B cell (primary cell): ENCODE measurements around the gene IRF7. TPM values are rescaled to one million over a fixed set of nuclear protein-coding genes. Genes with fewer than 3 reads are reported as not detected.

Source experiments
- ATAC-seq: fragments of 200-7000 bp; cut with Tn5 transposase; one replicate; pipeline ENCODE4 v1.10.0; 2021; ENCODE audit warnings: low read depth, mild to moderate bottlenecking, moderate number of reproducible peaks, moderate library complexity
- CTCF ChIA-PET: fragments of 350-600 bp; sonication (Branson Sonifier 250); formaldehyde crosslinking; loops from one replicate; lab custom pipeline; 2021; ENCODE audit warnings: antibody characterized with exemption, inconsistent platforms; lab: Charles Lee
- POLR2A ChIA-PET: fragments of 350-600 bp; sonication (Branson Sonifier 250); formaldehyde crosslinking; loops from one replicate; lab custom pipeline; 2021; ENCODE audit warnings: antibody characterized with exemption; lab: Charles Lee
- DNase-seq: peaks from one replicate; pipeline ENCODE4 v3.0.0; 2013
- H2AFZ ChIP-seq: 2 replicates; pipeline ENCODE4 v1.6.1; 2012; ENCODE audit warnings: mild to moderate bottlenecking, low read depth, low read length; ENCODE audit not compliant: insufficient read depth, poor library complexity, severe bottlenecking
- H3K27ac ChIP-seq, 2 donors: 1 replicate in 1 of 2; 2 replicates in 1 of 2; pipeline ENCODE4 v1.5.1; 2012 to 2013; ENCODE audit warnings: low read length in 2 of 2, mild to moderate bottlenecking in 2 of 2, moderate library complexity in 1 of 2
- H3K27me3 ChIP-seq, 4 experiments: fragments of 200-600 bp in 1 of 4; sonication (generic) in 1 of 4; replicated peaks in 1 of 4; 1 replicate in 2 of 4; 2 replicates in 2 of 4; pipeline versions ENCODE4 v1.6.1 to v1.7.0; 2013 to 2016; ENCODE audit warnings: low read length in 3 of 4, mild to moderate bottlenecking in 2 of 4, mixed read lengths in 1 of 4, moderate library complexity in 1 of 4; ENCODE audit not compliant: insufficient read depth in 4 of 4, control insufficient read depth in 3 of 4; ENCODE audit errors: control extremely low read depth in 1 of 4
- H3K36me3 ChIP-seq, 2 experiments: replicated peaks in 1 of 2; 1 replicate in 1 of 2; 2 replicates in 1 of 2; pipeline versions ENCODE4 v1.6.1 to v1.7.1; 2013; ENCODE audit warnings: low read length in 1 of 2; ENCODE audit not compliant: insufficient read depth in 2 of 2, control insufficient read depth in 1 of 2; ENCODE audit errors: control extremely low read depth in 1 of 2, extremely low read depth in 1 of 2
- H3K4me1 ChIP-seq, 2 donors: fragments of 200-600 bp in 1 of 2; sonication (generic) in 1 of 2; 1 replicate in 1 of 2; 2 replicates in 1 of 2; pipeline versions ENCODE4 v1.5.1 to v1.6.1; 2013 to 2017; ENCODE audit warnings: low read length in 2 of 2; ENCODE audit not compliant: control insufficient read depth in 2 of 2, insufficient read depth in 2 of 2
- H3K4me2 ChIP-seq: replicated peaks from 2 replicates; pipeline ENCODE3; 2012; ENCODE audit warnings: mild to moderate bottlenecking, low read depth, low read length; ENCODE audit not compliant: poor library complexity, severe bottlenecking
- H3K4me3 ChIP-seq, 5 experiments: fragments of 200-600 bp in 1 of 5; sonication (generic) in 1 of 5; 1 replicate in 3 of 5; 2 replicates in 2 of 5; pipeline versions ENCODE4 v1.5.1 to v1.7.0; 2011 to 2016; ENCODE audit warnings: low read length in 4 of 5, mild to moderate bottlenecking in 4 of 5, low read depth in 2 of 5, control low read depth in 1 of 5, moderate library complexity in 1 of 5; ENCODE audit not compliant: insufficient read depth in 1 of 5; ENCODE audit errors: control extremely low read depth in 1 of 5, extremely low read depth in 1 of 5
- H3K79me2 ChIP-seq: fragments of 200-600 bp; sonication (generic); one replicate; pipeline ENCODE4 v1.6.0; 2016; ENCODE audit warnings: low read length; ENCODE audit not compliant: control insufficient read depth, insufficient read depth
- H3K9ac ChIP-seq: fragments of 200-600 bp; sonication (generic); 2 replicates; pipeline ENCODE4 v1.6.1; 2017; ENCODE audit warnings: mild to moderate bottlenecking, low read length, moderate library complexity
- H3K9me3 ChIP-seq, 3 donors: one replicate each; pipeline versions ENCODE4 v1.6.1 to v1.7.1; 2013; ENCODE audit warnings: low read length in 2 of 3; ENCODE audit not compliant: control insufficient read depth in 2 of 3, insufficient read depth in 1 of 3; ENCODE audit errors: control extremely low read depth in 1 of 3
- H4K20me1 ChIP-seq: 2 replicates; pipeline ENCODE4 v1.6.0; 2012; ENCODE audit warnings: mild to moderate bottlenecking, low read length; ENCODE audit not compliant: insufficient read depth, control insufficient read depth, poor library complexity, severe bottlenecking
- H3K27ac Mint-ChIP-seq: one replicate; pipeline ENCODE4 v1.8.0; 2021; ENCODE audit warnings: mixed read lengths
- H3K27me3 Mint-ChIP-seq: one replicate; pipeline ENCODE4 v1.8.0; 2021; ENCODE audit warnings: mixed read lengths
- H3K4me1 Mint-ChIP-seq: one replicate; pipeline ENCODE4 v1.8.0; 2021; ENCODE audit warnings: mixed read lengths
- H3K4me3 Mint-ChIP-seq: one replicate; pipeline ENCODE4 v1.8.0; 2021; ENCODE audit warnings: mixed read lengths
- H3K9me3 Mint-ChIP-seq: one replicate; pipeline ENCODE4 v1.8.0; 2022; ENCODE audit warnings: mixed read lengths; ENCODE audit not compliant: insufficient read depth
- CTCF ChIP-seq: fragments of 200-600 bp; IDR thresholded peaks from one replicate; pipeline ENCODE4 v1.8.0; 2022; ENCODE audit warnings: antibody characterized with exemption, mild to moderate bottlenecking
- EZH2 ChIP-seq: IDR thresholded peaks from 2 replicates; pipeline ENCODE4 v1.6.1; 2012; ENCODE audit warnings: borderline replicate concordance, low read depth, mild to moderate bottlenecking, moderate library complexity, low read length; ENCODE audit not compliant: insufficient read depth, poor library complexity, severe bottlenecking
- WGBS: methylation state at CpG from one replicate; pipeline ENCODE4 v1.1.5; 2013; ENCODE audit warnings: missing lambda C conversion rate; ENCODE audit not compliant: insufficient coverage; 5-methylcytosine and 5-hydroxymethylcytosine counted together
- intact Hi-C: fragments of 100-400 bp; cut with micrococcal nuclease; formaldehyde crosslinking; loops from one replicate; pipeline ENCODE4 v1.10.0; 2022
- polyA plus RNA-seq: library from polyadenylated mRNA; depleted of rRNA; stranded (reverse); fragments of >200 nt; gene quantifications from 2 replicates; pipeline ENCODE4 v1.2.3, GENCODE V29; 2012
- total RNA-seq, 2 donors: library from RNA; stranded (reverse); fragments of 120-200 nt in 1 of 2; gene quantifications; 1 replicate in 1 of 2; 2 replicates in 1 of 2; pipeline versions ENCODE4 v1.2.3 to v1.2.4, GENCODE V29; 2013 to 2022

The IRF7 gene
- total and polyA plus RNA-seq, 2 donors (not counting 1 experiment from before 2014, with no cell fraction given) = 136 to 184 TPM

- Histone ChIP-seq H3K79me2 (peaks cover 18% of the 10 kb centered on the region), H4K20me1 (peaks cover 26% of the 10 kb centered on the region), H3K9me3 (no peaks in the 10 kb centered on the region), H3K27ac (no peak overlapping the region), H3K27me3 (no peaks in the 10 kb centered on the region), H3K4me2 (no peak overlapping the region), H3K36me3 (peaks cover 0 to 71% of the 10 kb centered on the region in 2 experiments), H3K9ac (no peak overlapping the region), H3K4me1 (no peaks in the 10 kb centered on the region), H3K4me3 (no peak overlapping the region), H2AFZ (no peak overlapping the region)
- ATAC-seq = no peak
- Mint-ChIP-seq H3K9me3 (no peaks in the 10 kb centered on the region), H3K4me1 (no peaks in the 10 kb centered on the region), H3K27ac (no peak overlapping the region), H3K27me3 (no peaks in the 10 kb centered on the region), H3K4me3 (no peak overlapping the region)
- CTCF ChIA-PET = no interaction called here
- no peak for TF ChIP-seq EZH2
- no peak for TF ChIP-seq CTCF
- 98% methylated on average over 10 of the region's 13 CpGs for WGBS
- DNase-seq = no peak
- POLR2A ChIA-PET = interaction anchor here (1.2 kb wide), 1 partner anchor 9 kb away, joined by 3 read pairs; no protein-coding TSS in a partner anchor
- intact Hi-C loops = no loop called here
Measured at GRCh38 chr11:603154-603553, 12.6 kb downstream of the IRF7 start.

DNA sequence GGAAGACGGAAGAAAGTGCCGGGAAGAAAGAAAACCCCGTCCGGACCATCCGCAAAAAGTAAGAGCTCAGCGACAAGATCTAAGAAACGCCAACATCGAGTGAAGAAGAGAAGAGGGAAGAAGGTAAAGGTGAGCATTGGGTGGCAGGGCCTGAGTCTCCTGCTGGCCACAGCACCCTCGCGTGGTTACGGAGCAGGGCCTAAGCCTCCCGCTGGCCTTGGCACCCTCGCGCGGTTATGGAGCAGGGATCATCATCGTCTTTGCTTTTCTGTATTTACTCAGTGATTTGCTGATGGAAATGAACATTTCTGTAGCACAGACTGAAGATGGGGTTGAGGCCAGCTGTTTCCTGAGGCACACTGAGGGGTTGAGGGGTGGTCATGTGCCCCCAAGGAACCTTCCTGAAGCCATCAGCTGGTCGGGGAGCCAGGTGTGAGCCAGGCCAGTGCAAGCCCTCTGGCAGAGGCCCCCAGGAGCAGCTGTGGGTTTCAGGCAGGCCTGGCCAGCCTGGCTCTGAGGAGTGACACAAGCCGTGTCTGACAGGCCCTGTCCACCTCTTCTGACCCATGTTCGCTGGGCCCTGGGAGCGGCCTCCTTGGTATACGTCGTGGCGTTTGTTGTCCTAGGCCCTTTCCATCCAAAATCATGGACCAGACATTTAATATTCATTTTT lies 14.0 kb downstream of the IRF7 start:
- Histone ChIP-seq H2AFZ (no peak overlapping the region), H3K9ac (no peak overlapping the region), H3K36me3 (peaks cover 0 to 70% of the 10 kb centered on the region in 2 experiments), H4K20me1 (peaks cover 31% of the 10 kb centered on the region), H3K4me2 (no peak overlapping the region), H3K79me2 (peaks cover 27% of the 10 kb centered on the region), H3K4me3 (no peak overlapping the region), H3K9me3 (no peaks in the 10 kb centered on the region), H3K4me1 (no peaks in the 10 kb centered on the region), H3K27me3 (no peaks in the 10 kb centered on the region), H3K27ac (no peak overlapping the region)
- no peak overlapping the region for H3K27ac Mint-ChIP-seq
- H3K9me3 Mint-ChIP-seq = no peaks in the 10 kb centered on the region
- H3K27me3 Mint-ChIP-seq = no peaks in the 10 kb centered on the region
- 94% methylated on average over 17 of the region's 23 CpGs for WGBS
- CTCF ChIA-PET = no interaction called here
- H3K4me1 Mint-ChIP-seq = no peaks in the 10 kb centered on the region
- intact Hi-C loops = no loop called here
- ATAC-seq (no peak), DNase-seq (no peak)
- no peak overlapping the region for H3K4me3 Mint-ChIP-seq
- POLR2A ChIA-PET = interaction anchor here (0.7 kb wide), 1 partner anchor 110 kb away, joined by 4 read pairs; no protein-coding TSS in a partner anchor
- TF ChIP-seq CTCF (no peak), EZH2 (no peak)
